Stomach smooth muscle (tissue), 2 donors: ENCODE measurements around the gene ATE1.
"Not testable (repeated sequence)": the region's sequence is repeated elsewhere in the genome, so short reads cannot be mapped to it uniquely, and the experiment has no call there.

Experiments used
- H3K27ac ChIP-seq: one replicate; pipeline ENCODE4 v1.7.0; 2013; ENCODE audit warnings: mild to moderate bottlenecking, low read length, inconsistent platforms
- H3K27me3 ChIP-seq, 2 donors: one replicate each; pipeline ENCODE4 v1.7.0; 2013; ENCODE audit warnings: low read length in 2 of 2; ENCODE audit not compliant: insufficient read depth in 2 of 2, control insufficient read depth in 1 of 2
- H3K36me3 ChIP-seq, 2 donors: one replicate each; pipeline ENCODE4 v1.7.0; 2013; ENCODE audit warnings: low read length in 2 of 2; ENCODE audit not compliant: control insufficient read depth in 2 of 2, insufficient read depth in 2 of 2
- H3K4me1 ChIP-seq: one replicate; pipeline ENCODE4 v1.7.0; 2013; ENCODE audit warnings: low read length; ENCODE audit not compliant: control insufficient read depth, insufficient read depth
- H3K4me3 ChIP-seq, 2 donors: one replicate each; pipeline ENCODE4 v1.7.0; 2013; ENCODE audit warnings: low read length in 2 of 2
- H3K9ac ChIP-seq, 2 donors: one replicate each; pipeline ENCODE4 v1.7.0; 2013; ENCODE audit warnings: low read length in 2 of 2, mild to moderate bottlenecking in 1 of 2
- H3K9me3 ChIP-seq, 2 donors: one replicate each; pipeline ENCODE4 v1.7.0; 2013; ENCODE audit warnings: low read length in 2 of 2; ENCODE audit not compliant: control insufficient read depth in 2 of 2
- donor health status: healthy.
- donor health status: Pancreatic carcinoma.

Gene ATE1

GRCh38 chr10:121700416-121700815 is 227.4 kb downstream of the ATE1 start:
- H3K27ac ChIP-seq: no peak overlapping the region
- H3K36me3 ChIP-seq: no peaks in the 10 kb centered on the region
- no peak overlapping the region for H3K4me3 ChIP-seq
- peaks cover 10% of the 10 kb centered on the region for H3K4me1 ChIP-seq
- H3K9ac ChIP-seq: no peak overlapping the region
- peaks cover 0 to 2% of the 10 kb centered on the region in 2 donors for H3K27me3 ChIP-seq
- no peaks in the 10 kb centered on the region for H3K9me3 ChIP-seq

GRCh38 chr10:121699703-121700102 is 228.1 kb downstream of the ATE1 start:
- not testable (repeated sequence) for H3K27ac ChIP-seq, H3K9me3 ChIP-seq, H3K4me1 ChIP-seq, H3K9ac ChIP-seq, H3K36me3 ChIP-seq, H3K27me3 ChIP-seq, H3K4me3 ChIP-seq

GRCh38 chr10:121698902-121699301 is 228.9 kb downstream of the ATE1 start:
- Histone ChIP-seq H3K9me3 (no peaks in the 10 kb centered on the region), H3K4me3 (no peak overlapping the region), H3K9ac (no peak overlapping the region), H3K4me1 (peaks cover 10% of the 10 kb centered on the region), H3K27ac (no peak overlapping the region), H3K27me3 (peaks cover 0 to 2% of the 10 kb centered on the region in 2 donors), H3K36me3 (no peaks in the 10 kb centered on the region)

GRCh38 chr10:121698336-121698735 is 229.5 kb downstream of the ATE1 start:
- Histone ChIP-seq H3K27me3 (peaks cover 0 to 2% of the 10 kb centered on the region in 2 donors), H3K36me3 (no peaks in the 10 kb centered on the region), H3K9ac (no peak overlapping the region), H3K27ac (no peak overlapping the region), H3K4me1 (peaks cover 10% of the 10 kb centered on the region), H3K4me3 (no peak overlapping the region), H3K9me3 (no peaks in the 10 kb centered on the region)

- Histone ChIP-seq H3K4me1 (no peaks in the 10 kb centered on the region), H3K27ac (no peak overlapping the region), H3K9ac (no peak overlapping the region), H3K9me3 (no peaks in the 10 kb centered on the region), H3K27me3 (peaks cover 0 to 2% of the 10 kb centered on the region in 2 donors), H3K4me3 (no peak overlapping the region), H3K36me3 (no peaks in the 10 kb centered on the region)
Measured at GRCh38 chr10:121696854-121697253, 231.0 kb downstream of the ATE1 start.

GRCh38 chr10:121695731-121696464 is 231.9 kb downstream of the ATE1 start:
- no peak overlapping the region for H3K9ac ChIP-seq
- peaks cover 0 to 2% of the 10 kb centered on the region in 2 donors for H3K27me3 ChIP-seq
- H3K4me3 ChIP-seq: no peak overlapping the region
- no peaks in the 10 kb centered on the region for H3K36me3 ChIP-seq
- no peaks in the 10 kb centered on the region for H3K9me3 ChIP-seq
- no peak overlapping the region for H3K27ac ChIP-seq
- H3K4me1 ChIP-seq: no peaks in the 10 kb centered on the region

- H3K4me1 ChIP-seq: no peaks in the 10 kb centered on the region
- H3K9ac ChIP-seq: no peak overlapping the region
- no peaks in the 10 kb centered on the region for H3K36me3 ChIP-seq
- no peak overlapping the region for H3K4me3 ChIP-seq
- H3K27me3 ChIP-seq: peaks cover 0 to 2% of the 10 kb centered on the region in 2 donors
- no peak overlapping the region for H3K27ac ChIP-seq
- no peaks in the 10 kb centered on the region for H3K9me3 ChIP-seq
Measured at GRCh38 chr10:121694966-121695643, 232.7 kb downstream of the ATE1 start.

- Histone ChIP-seq H3K27me3 (peaks cover 0 to 2% of the 10 kb centered on the region in 2 donors), H3K9ac (no peak overlapping the region), H3K9me3 (no peaks in the 10 kb centered on the region), H3K27ac (no peak overlapping the region), H3K4me1 (no peaks in the 10 kb centered on the region), H3K4me3 (no peak overlapping the region), H3K36me3 (no peaks in the 10 kb centered on the region)
Measured at GRCh38 chr10:121694327-121694965, 233.4 kb downstream of the ATE1 start.

GRCh38 chr10:121692626-121693025 is 235.2 kb downstream of the ATE1 start:
- no peaks in the 10 kb centered on the region for H3K4me1 ChIP-seq
- no peak overlapping the region for H3K9ac ChIP-seq
- H3K36me3 ChIP-seq: no peaks in the 10 kb centered on the region
- H3K9me3 ChIP-seq: no peaks in the 10 kb centered on the region
- no peak overlapping the region for H3K4me3 ChIP-seq
- no peak overlapping the region for H3K27ac ChIP-seq
- peaks cover 0 to 2% of the 10 kb centered on the region in 2 donors for H3K27me3 ChIP-seq

GRCh38 chr10:121690970-121691369 is 236.9 kb downstream of the ATE1 start:
- H3K27ac ChIP-seq: no peak overlapping the region
- H3K4me1 ChIP-seq: no peaks in the 10 kb centered on the region
- no peak overlapping the region for H3K4me3 ChIP-seq
- H3K9me3 ChIP-seq: no peaks in the 10 kb centered on the region
- no peaks in the 10 kb centered on the region for H3K36me3 ChIP-seq
- no peaks in the 10 kb centered on the region for H3K27me3 ChIP-seq
- no peak overlapping the region for H3K9ac ChIP-seq
